Dedifferentiated amniotic fluid mesenchymal stem cell (primary cell): ENCODE results near the gene PLEKHG7.

Source experiments
- DNase-seq: peaks from one replicate; pipeline ENCODE4 v3.0.0-alpha.2; 2016; ENCODE audit errors: extremely low spot score

The PLEKHG7 gene

GRCh38 chr12:92715625-92716024 is 12.8 kb downstream of the PLEKHG7 start:
- DNase-seq, result no peak

- DNase-seq, result peak; percentile 29
Measured at GRCh38 chr12:92717202-92717601, 14.4 kb downstream of the PLEKHG7 start.

- DNase-seq, result no peak
Measured at GRCh38 chr12:92718483-92718990, 15.7 kb downstream of the PLEKHG7 start.

GRCh38 chr12:92719674-92720073 is 16.9 kb downstream of the PLEKHG7 start:
- DNase-seq, result no peak

- no peak for DNase-seq
Measured at GRCh38 chr12:92721130-92721529, 18.3 kb downstream of the PLEKHG7 start.

- DNase-seq, result no peak
Measured at GRCh38 chr12:92721656-92722055, 18.9 kb downstream of the PLEKHG7 start.

GRCh38 chr12:92722897-92723296 is 20.1 kb downstream of the PLEKHG7 start:
- no peak for DNase-seq

- DNase-seq, result no peak
Measured at GRCh38 chr12:92726850-92727249, 24.1 kb downstream of the PLEKHG7 start.

- no peak for DNase-seq
Measured at GRCh38 chr12:92729773-92730305, 27.1 kb downstream of the PLEKHG7 start.

GRCh38 chr12:92730758-92731157 is 28.0 kb downstream of the PLEKHG7 start:
- no peak for DNase-seq

GRCh38 chr12:92732216-92732615 is 29.4 kb downstream of the PLEKHG7 start:
- DNase-seq, result no peak

- no peak for DNase-seq
Measured at GRCh38 chr12:92732716-92733115, 29.9 kb downstream of the PLEKHG7 start.

GRCh38 chr12:92733181-92733580 is 30.4 kb downstream of the PLEKHG7 start:
- no peak for DNase-seq

GRCh38 chr12:92733661-92734060 is 30.9 kb downstream of the PLEKHG7 start:
- DNase-seq, result no peak

- DNase-seq, result peak; percentile 96
Measured at GRCh38 chr12:92735131-92735721, 32.4 kb downstream of the PLEKHG7 start.

GRCh38 chr12:92736605-92737004 is 33.8 kb downstream of the PLEKHG7 start:
- no peak for DNase-seq

- no peak for DNase-seq
Measured at GRCh38 chr12:92737855-92738850, 35.4 kb downstream of the PLEKHG7 start.

GRCh38 chr12:92739113-92739512 is 36.3 kb downstream of the PLEKHG7 start:
- no peak for DNase-seq

GRCh38 chr12:92740411-92740810 is 37.6 kb downstream of the PLEKHG7 start:
- DNase-seq, result no peak

GRCh38 chr12:92743026-92743425 is 40.2 kb downstream of the PLEKHG7 start:
- DNase-seq, result no peak

- DNase-seq, result peak; percentile 74
Measured at GRCh38 chr12:92745856-92746550, 43.2 kb downstream of the PLEKHG7 start.

GRCh38 chr12:92747151-92747550 is 44.4 kb downstream of the PLEKHG7 start:
- DNase-seq, result no peak
